ENCODE data around the gene SLC25A39.
"Not testable (repeated sequence)": the region's sequence is repeated elsewhere in the genome, so short reads cannot be mapped to it uniquely, and the experiment has no call there.

The SLC25A39 gene

DNA sequence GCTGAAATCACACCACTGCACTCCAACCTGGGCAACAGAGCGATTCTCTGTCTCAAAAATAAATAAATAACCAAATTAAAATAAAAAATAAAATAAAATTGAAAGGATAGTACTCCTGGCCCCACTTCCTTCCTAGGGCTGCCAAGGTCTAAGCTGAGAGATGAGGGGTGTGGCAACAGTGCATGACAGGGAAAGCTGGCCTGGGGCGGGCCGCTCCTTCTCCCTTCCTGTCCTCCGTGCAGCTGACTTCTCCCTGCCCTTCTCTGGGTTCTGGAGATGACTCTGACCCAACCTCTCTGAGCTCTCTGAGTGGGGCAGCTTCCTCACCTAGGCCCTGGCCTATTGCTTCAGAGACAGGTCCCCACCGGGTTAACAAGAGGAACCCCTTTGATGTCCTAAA lies 8.7 kb upstream of the SLC25A39 start:
- no peak for DNase-seq

DNA sequence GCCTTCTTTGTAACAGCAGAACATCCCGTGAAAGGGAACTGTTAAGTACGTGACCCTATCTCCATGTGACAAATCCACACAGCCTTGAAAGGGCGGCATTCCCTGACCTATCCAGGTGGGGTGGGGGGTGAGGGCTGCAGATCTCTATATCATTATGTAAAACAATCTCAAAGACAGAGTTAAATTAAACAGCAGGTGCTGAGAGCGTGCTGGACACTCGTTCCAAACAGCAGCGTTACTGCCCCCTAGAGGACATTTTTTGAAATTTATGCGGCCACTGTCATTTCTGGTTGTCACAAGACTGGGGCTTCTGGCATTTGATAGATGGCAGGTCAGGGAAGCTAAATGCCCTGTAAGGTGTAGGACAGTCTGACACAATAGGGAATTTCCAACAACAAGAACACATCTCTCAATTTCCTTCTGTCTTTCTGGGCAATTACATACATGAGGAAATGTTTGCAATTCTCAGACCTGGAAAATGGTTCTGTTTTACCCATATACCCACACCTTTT lies 6.7 kb upstream of the SLC25A39 start:
- peak; percentile 79 to 88 for DNase-seq

DNA sequence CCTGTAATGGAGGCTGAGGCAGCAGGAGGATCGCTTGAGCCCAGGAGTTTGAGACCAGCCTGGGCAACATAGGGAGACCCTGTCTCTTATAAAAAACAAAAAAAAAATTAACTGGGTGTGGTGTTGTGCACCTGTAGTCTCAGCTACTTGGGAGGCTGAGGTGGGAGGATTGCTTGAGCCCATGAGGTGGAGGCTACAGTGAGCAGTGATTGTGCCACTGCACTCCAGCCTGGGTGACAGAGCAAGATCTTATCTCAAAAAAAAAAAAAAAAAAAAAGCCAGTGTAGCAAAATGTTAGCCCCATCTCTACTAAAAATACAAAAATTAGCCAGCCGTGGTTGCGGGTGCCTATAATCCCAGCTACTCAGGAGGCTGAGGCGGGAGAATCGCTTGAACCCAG lies 5.6 kb upstream of the SLC25A39 start:
- not testable (repeated sequence) for DNase-seq

DNA sequence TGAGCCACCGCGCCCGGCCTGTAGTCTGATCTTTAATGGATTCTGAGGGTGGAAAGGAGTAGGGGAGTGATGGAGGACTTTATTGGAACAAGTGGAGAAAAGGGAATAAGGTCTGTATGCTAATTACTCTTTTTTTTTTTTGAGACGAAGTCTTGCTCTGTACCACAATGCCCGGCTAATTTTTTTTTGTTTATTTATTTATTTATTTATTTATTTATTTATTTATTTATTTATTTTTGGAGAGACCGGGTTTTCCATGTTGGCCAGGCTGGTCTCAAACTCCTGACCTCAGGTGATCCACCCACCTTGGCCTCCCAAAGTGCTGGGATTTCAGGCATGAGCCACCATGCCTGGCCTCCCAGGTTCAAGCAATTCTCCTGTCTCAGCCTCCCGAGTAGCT lies 4.9 kb upstream of the SLC25A39 start:
- not testable (repeated sequence) for DNase-seq

DNA sequence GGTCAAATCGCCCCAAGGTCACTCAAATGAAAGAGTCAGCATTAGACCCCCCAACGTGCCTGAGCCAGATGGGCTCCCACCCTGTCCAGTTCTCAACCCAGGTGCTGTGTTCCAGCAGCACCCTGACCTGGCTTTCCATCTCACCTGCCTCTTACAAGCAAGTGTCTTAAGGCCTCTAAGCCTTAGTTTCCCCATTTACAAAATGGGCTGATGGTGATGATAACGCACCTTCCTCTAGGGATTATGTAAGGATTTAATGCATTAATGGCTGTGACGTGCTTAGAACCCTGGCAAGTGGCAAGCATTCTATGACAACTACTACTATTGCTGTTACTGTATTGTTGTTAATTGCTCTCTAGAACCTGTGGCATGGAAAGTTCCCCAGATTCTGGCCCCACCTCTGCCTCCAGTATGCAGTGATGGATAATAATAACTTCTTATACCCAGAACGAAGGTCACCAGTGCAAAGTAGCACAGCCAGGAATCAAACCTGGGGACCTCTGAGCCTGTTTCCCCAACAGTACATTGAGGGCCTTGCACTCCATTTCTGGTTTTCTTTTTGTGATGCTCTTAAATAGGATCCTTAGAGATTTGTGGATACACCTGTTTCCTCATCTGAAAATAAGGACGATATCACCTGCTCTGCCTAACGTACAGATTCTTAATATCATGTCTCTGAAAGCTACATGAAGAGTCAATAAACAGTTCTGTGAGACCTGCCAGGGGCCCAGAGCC lies 3.3 kb upstream of the SLC25A39 start:
- no peak for DNase-seq

DNA sequence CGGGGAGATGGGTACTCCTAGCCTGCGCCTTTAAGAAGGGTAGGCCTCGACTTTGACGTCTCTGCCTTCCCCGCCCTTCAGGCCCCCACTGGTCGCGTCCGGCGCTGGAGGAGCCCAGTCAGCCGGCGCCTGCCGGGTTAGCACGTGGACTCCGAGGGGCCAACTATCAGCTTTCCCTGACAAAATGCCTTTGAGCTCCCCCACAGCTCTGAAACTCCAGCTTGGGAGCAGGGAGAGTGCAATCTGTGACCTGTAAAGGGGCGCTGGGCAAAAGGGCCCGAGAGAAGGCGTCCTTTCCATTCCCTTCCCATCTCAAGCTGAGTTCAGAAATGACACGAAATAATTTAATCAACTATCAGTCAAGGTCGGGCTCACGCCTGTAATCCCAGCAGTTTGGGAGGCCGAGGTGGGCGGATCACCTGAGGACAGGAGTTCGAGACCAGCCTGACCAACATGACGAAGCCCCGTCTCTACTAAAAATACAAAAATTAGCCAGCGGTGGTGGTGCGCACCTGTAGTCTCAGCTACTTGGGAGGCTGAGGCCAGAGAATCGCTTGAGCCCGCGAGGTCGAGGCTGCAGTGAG lies 2.3 kb upstream of the SLC25A39 start:
- peak; percentile 96 to 97 for DNase-seq

DNA sequence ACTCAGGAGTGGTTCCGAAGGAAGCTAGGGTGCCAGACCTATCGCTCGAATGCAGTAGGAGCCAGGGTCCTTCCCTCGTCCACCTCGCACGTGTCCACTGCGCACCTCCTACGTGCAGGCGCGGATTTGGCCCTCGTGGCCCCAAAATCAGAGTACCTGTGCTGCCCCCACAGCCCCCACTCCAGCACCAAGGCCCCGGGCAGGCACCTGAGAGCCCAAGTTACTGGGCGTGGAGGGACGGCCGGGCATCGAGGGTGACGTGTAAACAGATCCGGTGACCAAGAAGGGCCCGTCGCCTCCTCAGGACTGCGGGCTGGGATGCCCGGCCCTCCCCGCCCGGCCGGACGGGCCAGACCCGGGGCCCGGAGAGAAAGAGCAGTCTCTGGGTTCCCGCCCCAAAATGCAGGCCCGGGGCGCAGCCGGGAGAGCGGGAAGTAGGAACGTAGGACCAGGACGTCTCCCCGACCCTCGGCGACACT lies 492 bp downstream of the SLC25A39 start:
- peak in 1 of 2 donors; percentile 10 for DNase-seq

DNA sequence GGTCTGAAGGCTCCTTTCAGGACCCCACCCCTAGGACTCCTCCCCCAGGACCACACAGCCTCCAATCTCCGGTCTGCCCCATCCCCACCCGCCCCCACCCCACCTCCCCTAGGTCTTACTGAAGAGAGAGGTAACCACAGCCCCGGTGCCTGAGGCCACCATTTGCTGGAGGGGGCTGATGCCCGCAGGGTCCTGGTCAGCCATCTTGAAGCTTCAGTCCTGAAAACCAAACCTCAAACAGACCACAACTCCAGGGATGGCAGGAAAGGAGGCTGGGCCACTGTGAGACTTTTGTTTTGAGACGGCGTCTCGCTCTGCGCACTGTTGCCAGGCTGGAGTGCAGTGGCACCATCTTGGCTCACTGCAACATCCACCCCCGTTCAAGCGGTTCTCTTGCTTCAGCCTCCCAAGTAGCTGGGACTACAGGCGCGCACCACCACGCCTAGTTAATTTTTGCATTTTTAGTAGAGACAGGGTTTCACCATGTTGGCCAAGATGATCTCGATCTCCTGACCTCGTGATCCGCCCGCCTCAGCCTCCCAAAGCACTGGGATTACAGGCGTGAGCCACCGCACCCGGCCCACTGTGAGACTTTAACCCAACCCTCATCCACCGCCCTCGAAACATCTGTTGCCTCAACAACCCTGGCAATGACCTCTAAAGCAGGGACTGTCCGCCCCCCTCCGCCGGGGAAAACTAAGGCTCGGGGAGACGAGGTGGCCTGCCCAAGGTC lies 1.1 kb downstream of the SLC25A39 start:
- DNase-seq, result no peak

DNA sequence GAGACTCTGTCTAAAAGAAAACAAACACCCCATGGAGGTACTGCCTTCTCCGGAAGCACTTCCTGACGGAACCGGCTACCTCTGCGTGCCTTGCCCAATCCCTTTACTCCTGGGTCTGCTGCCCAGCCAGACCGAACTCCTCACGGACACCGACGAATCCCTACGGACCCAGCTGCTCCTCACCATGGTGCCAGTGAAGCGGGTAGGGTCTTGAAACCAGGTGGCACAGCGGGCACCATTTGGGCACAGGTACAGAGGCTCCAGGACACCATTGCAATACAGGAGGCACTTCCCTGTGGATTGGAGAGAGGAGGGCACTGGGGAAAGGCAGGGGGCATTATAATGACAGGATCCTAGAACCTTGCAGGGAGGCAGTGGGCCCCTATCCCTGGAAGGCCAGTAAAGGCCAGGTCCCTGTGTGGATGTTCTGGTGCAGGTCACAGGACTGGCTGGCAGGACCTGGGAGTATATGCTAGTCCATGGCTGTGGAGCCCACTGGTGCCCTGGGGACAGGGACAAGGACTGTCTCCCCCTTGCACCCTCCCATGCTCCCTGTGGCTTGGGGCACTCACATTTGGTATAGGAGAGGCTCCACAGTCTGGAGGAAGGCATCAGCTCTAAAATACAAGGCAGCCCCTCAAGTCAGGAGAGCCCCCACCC lies 2.3 kb downstream of the SLC25A39 start:
- no peak for DNase-seq

DNA sequence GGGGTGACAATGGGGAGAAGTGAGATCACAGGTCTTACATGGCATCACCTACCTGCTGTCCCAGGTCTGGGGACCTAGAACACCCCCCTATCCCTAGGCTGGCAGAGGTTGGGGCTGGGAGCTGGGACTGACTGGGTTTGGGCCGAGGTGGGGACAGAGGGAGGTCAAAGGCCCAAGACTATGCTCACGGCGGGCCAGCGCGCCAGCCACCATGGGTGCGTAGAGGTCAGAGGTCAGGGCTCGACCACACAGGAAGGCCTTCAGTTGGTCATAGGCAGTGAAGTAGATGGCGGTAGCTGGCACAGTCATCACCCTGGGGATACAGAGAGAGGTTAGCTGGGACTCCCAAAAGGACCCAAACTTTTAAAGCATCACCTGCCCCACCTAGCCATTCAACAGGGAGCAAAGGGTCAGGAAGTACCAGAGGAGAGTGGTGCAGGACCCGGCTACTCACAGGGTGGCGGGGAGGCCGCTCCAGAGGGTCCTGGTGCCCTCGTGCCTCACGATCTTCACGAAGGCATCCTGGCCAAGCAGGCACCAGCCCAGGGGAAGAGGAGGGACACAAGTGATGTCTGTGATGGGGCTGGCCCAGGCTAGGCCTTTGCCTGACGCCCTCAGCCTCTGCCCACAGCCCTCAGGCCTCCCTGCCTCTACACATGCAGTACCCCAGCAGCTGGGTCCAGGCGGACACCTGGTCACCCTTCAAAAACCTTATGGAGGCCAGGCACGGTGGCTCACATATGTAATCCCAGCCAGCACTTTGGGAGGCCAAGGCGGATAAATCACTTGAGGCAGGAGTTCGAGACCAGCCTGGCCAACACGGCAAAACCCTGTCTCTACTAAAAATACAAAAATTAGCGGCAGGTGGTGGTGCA lies 3.1 kb downstream of the SLC25A39 start:
- no peak for DNase-seq

DNA sequence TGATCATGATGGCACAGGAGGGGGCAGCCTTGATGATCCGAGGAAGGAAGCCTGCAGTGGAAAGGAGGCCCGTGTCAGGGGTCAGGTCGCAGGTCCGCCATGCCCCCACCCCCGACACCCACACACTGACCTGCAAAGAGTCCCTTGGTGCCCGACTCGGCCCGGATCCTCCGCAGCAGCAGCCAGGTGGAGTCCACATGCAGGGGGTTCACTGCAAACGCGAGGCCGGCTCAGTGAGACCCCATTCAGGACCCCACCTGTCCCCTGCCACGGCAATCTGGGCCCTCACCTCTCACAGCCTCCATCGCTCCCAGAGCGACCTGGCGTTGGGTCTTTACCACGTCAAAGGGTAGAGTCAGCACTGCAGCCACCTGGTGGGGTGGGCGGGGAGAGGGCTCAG lies 4.6 kb downstream of the SLC25A39 start:
- no peak for DNase-seq

DNA sequence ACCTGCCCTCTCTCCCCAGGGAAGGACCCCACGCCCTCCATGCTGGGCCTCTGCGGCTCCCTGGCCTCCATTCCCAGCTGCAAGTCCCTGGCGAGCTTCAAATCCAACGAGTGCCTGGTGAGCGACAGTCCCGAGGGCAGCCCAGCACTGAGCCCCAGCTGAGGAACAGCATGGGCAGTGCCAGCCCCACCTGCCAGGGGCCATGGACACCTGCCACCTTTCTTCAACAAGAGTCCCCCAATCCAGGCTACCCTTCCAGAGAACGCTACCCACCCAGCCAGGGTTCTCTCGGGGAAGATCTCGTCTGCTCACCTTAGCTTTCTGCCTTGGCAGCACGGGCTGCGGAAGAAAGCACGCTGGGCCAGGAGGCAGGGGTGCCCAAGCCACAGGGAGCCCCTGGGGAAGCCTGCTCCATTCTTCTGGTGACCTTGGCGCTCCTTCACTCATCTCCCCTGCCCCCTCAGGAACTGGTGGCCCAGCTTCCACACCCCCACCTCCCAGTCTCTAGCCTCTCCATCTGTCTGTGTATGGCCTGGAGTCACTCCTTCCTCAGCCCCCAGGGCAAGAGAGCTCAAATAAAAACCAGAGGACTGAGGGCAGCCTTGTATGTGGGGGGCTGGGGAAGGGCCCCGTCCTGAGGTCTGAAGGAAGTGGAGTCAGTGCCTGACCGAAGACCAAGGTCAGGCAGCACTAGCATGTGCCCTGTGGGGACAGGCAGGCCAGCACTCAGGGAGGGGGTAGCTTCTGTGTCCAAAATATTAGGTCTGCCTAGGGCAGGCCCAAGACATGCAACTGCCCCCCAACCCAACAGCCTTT lies 6.3 kb downstream of the SLC25A39 start:
- DNase-seq, result no peak

DNA sequence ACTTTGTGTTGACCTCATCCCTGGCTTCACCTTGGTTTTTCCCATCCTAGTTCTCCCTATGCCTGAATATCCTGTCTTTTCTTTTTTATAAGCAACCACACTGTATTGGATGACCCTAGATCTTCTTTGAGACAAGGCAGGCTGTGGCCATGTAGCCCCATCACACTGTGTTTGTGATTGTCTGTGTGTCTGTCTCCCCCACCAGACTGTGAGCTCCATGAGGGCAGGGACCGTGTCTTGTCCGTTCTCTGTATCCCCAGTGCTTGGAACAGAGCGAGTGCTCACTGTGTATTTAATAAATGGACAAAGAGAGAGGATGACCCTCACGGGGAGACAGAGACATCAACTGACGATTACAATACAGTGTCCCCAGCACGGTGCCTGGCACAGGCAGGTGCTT lies 7.1 kb downstream of the SLC25A39 start:
- no peak for DNase-seq

DNA sequence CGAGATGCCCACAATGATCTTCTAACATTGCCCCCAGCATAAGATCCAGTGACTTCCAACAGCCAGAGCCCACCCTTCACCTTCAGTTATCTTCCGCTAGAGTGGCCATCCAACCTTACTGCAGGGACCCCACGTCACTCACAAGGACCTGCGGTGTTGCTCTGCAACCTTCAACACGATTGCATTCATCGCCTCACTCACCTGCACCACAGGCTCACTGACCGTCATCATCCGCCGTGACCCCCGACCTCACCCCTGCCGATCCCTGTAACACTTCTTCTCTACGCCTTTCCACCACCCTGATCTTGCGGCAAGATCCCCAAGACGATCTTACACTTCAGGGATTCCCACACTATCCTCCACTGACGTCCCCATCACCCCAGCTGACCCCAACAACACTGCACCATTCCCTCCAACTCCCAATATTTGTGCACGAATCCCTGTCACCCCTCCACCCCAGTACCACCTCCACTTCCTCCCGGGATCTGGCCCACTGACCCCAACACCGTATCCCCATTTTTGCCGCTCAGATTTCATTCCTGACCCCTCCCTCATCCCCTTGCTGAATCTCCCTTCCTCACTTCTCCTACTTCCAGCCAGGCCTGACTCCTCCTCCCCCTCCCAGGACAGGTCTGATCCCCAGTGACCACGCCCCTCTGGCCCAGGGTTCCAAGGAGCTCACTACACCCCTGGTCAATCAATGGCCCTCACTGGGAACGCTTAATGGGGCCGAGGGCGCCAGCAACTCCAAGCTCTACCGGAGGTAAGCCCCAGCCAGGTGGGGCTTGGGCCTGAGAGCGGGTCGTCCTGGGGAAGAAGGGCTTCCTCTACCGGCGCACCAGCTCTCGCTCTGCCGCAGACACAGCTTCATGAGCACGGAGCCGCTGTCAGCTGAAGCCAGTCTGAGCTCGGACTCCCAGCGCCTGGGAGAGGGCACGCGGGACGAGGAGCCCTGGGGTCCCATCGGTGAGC lies 8.6 kb downstream of the SLC25A39 start:
- no peak for DNase-seq

DNA sequence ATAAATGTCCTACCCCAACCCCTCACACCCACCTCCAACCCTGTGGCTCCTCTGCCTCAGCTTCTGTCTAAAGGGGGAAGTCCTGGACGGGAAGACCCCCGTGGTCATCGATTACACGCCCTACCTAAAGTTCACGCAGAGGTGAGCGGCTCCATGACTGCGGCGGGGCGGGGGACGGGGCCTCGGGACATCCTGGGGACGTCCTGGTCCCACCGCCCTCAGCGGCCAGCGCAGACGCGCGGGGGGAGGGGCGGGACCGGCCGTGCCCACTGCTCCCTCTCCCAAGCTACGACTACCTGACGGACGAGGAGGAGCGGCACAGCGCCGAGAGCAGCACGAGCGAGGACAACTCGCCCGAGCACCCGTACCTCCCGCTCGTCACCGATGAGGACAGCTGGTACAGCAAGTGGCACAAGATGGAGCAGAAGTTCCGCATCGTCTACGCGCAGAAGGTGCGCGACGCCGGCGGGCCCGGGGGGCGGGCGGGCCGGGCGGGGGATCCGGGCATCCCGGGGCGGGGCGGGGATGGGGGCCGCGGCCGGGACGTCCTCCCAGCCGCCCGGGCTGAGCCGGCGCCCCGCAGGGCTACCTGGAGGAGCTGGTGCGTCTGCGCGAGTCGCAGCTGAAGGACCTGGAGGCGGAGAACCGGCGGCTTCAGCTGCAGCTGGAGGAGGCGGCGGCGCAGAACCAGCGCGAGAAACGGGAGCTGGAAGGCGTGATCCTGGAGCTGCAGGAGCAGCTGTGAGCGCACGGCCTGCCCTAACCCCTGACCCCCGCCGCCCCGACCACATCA lies 9.6 kb downstream of the SLC25A39 start:
- peak; percentile 16 to 34 for DNase-seq

DNA sequence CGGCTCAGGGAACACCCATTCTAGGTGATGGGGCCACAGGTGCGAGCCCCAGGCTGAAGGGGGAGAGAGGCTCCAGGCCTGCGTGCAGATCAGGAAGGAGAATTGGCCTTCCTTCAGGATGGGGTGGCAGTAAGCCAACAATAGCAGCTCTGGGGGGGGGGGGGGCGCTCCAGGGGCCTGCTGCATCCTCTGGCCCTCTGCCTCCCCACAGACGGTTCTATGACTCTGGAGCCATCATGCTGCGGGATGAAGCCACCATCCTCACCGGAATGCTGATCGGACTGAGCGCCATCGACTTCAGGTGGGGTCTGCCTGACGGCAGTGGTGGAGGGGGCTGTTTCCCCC lies 10.1 kb downstream of the SLC25A39 start:
- DNase-seq, result no peak

DNA sequence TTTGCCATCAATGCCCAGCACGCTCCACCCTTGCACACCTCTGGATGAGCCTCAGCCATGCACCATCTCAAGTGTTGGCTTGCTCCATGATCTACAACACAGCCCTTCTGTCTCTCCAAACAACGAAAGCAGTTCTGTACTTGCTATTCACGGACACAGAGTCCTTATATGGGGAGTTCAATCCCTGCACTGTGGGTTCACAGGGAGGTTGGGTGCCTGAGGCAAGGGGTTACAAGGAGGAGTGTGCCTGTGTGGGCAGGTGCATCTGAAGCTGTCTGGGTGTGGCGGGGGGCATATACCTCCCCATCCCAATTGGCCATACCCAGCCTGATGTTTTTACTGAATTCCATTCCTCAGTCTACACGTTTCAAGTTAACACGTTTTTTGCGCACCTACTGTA lies 10.6 kb downstream of the SLC25A39 start:
- DNase-seq, result no peak

DNA sequence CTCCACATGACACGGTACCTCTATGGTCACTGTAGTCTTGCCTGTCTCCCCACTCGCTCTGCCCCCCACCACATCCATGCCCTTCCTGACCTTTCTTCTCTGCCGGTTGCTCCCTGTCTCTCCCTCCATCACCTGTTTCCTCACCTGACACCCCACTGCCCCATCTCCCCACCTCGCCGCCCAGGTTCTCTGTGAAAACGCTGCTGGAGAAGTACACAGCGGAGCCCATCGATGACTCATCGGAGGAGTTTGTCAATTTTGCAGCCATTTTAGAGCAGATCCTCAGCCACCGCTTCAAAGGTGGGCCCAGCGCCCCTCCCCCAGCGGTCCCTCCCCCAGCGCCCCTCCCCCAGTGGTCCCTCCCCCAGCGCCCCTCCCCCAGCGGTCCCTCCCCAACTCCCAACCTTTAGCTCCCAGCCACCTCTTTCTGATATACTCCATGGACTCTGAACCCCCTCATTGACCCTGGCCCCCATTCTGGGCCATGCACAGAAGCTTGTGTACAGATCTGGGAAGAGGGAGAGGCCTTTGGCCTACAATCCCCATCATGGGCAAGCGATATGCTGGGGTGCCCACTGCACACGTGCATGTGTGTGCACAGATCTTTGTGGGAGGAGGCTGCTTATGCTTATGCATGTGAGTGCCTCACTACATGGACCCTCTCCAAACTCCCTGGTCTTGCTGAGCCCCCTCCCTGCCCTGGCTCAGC lies 12.1 kb downstream of the SLC25A39 start:
- no peak for DNase-seq

Measured in CD4-positive, alpha-beta T cell treated with Interferon alpha-2 for 1 hour (primary cell).